CD4-positive, alpha-beta memory T cell (primary cell): ENCODE data around the gene F7. TPM values are rescaled to one million over a fixed set of nuclear protein-coding genes. Genes with fewer than 3 reads are reported as not detected.

ENCODE experiments used
- CTCF ChIA-PET: fragments of 350-600 bp; sonication (Branson Sonifier 250); formaldehyde crosslinking; loops from one replicate; lab custom pipeline; 2021; ENCODE audit warnings: inconsistent platforms; ENCODE audit not compliant: partially characterized antibody; lab: Charles Lee
- POLR2A ChIA-PET: fragments of 350-600 bp; sonication (Branson Sonifier 250); formaldehyde crosslinking; loops from one replicate; lab custom pipeline; 2021; ENCODE audit not compliant: partially characterized antibody; lab: Charles Lee
- DNase-seq, 5 donors: peaks; one replicate each; pipeline versions ENCODE4 v3.0.0 to v3.0.0-alpha.2; 2020 to 2022; ENCODE audit warnings: mixed read lengths in 1 of 5
- H3K27ac ChIP-seq: one replicate; pipeline ENCODE4 v1.7.0; 2013; ENCODE audit warnings: low read depth, low read length
- H3K27me3 ChIP-seq: 2 replicates; pipeline ENCODE4 v1.7.0; 2013; ENCODE audit warnings: mild to moderate bottlenecking, low read length, moderate library complexity; ENCODE audit not compliant: insufficient read depth
- H3K36me3 ChIP-seq: 2 replicates; pipeline ENCODE4 v1.7.0; 2013; ENCODE audit warnings: mild to moderate bottlenecking, low read length, moderate library complexity; ENCODE audit not compliant: insufficient read depth
- H3K4me1 ChIP-seq: 2 replicates; pipeline ENCODE4 v1.7.0; 2013; ENCODE audit warnings: mild to moderate bottlenecking, low read length, moderate library complexity; ENCODE audit not compliant: insufficient read depth
- H3K4me3 ChIP-seq, 2 donors: one replicate each; pipeline ENCODE4 v1.7.0; 2013; ENCODE audit warnings: low read length in 2 of 2, mild to moderate bottlenecking in 1 of 2
- H3K9me3 ChIP-seq, 2 donors: one replicate each; pipeline ENCODE4 v1.7.0; 2013; ENCODE audit warnings: low read length in 2 of 2, control low read depth in 1 of 2; ENCODE audit not compliant: control insufficient read depth in 1 of 2
- H3K27ac Mint-ChIP-seq, 7 donors: one replicate each; pipeline ENCODE4 v1.8.0; 2020 to 2021; ENCODE audit warnings: mixed read lengths in 7 of 7, mild to moderate bottlenecking in 6 of 7, inconsistent platforms in 3 of 7, moderate library complexity in 3 of 7
- H3K27me3 Mint-ChIP-seq, 2 donors: one replicate each; pipeline ENCODE4 v1.8.0; 2020 to 2021; ENCODE audit warnings: mixed read lengths in 2 of 2
- H3K36me3 Mint-ChIP-seq, 2 donors: one replicate each; pipeline ENCODE4 v1.8.0; 2020 to 2021; ENCODE audit warnings: mixed read lengths in 2 of 2, inconsistent platforms in 1 of 2, mild to moderate bottlenecking in 1 of 2
- H3K4me1 Mint-ChIP-seq, 4 donors: one replicate each; pipeline ENCODE4 v1.8.0; 2020 to 2021; ENCODE audit warnings: mixed read lengths in 4 of 4, mild to moderate bottlenecking in 1 of 4
- H3K4me3 Mint-ChIP-seq, 8 donors: one replicate each; pipeline ENCODE4 v1.8.0; 2020 to 2021; ENCODE audit warnings: mixed read lengths in 8 of 8, mild to moderate bottlenecking in 7 of 8, moderate library complexity in 6 of 8, inconsistent platforms in 3 of 8
- H3K9me3 Mint-ChIP-seq, 8 donors: one replicate each; pipeline ENCODE4 v1.8.0; 2020 to 2021; ENCODE audit warnings: mixed read lengths in 8 of 8, mild to moderate bottlenecking in 5 of 8, inconsistent platforms in 3 of 8, moderate library complexity in 1 of 8
- intact Hi-C: fragments of 100-400 bp; cut with micrococcal nuclease; formaldehyde crosslinking; loops from one replicate; pipeline ENCODE4 v1.15.1; 2023
- polyA plus RNA-seq, 2 donors: library from polyadenylated mRNA; unstranded; fragments of 300-500 nt; fragmentation: Illumina TruSeq; gene quantifications; one replicate each; pipeline ENCODE4 v1.2.3, GENCODE V29; 2021
- total RNA-seq, 2 experiments: library from RNA; stranded (reverse); gene quantifications; one replicate each; pipeline ENCODE4 v1.2.3, GENCODE V29; 2021

Gene F7
- total and polyA plus RNA-seq, 4 experiments from 2014 or later, result not detected

DNA sequence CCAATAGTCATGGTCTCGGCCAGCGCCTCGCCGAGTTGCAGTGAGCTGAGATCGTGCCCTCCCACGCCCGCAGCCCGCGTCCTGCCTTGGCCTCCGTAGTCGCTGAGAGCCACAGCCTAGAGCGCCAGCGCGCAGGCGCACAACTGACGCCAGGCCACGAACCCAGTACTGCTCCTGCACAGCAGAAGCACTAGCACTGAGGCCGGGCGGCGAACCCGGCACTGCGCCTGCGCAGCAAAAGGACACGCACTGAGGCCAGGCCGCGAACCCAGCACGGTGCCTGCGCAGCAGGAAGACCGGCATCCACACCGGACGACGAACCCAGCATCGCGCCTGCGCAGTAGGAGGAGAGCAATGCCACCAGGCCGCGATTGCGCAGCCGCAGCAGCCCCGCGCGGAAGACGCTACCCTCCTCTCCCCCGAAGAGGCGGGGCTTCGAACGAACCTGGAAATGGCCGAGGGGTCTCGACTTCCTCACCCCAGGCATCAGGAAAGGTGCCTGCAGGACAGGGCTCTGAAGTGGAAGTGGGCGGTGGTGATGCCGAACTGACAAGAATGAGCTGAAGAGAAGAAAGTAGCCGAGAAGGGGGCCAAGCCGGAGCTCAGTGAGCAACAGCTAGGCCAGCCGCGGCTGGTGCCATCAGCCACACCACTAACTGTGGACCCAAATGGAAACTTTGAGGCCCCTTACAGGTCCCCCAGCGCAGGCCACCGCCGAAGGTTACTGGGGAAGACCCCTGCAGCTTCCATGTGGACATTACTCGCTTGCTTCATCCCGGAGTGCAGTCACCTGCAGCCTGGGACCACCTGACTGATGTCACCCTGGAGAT is 24.5 kb downstream of the F7 start:
- Mint-ChIP-seq H3K4me1 (peaks cover 0 to 5% (median 0%) of the 10 kb centered on the region in 4 donors), H3K27me3 (peaks cover 2 to 20% of the 10 kb centered on the region in 2 donors), H3K36me3 (no peaks in the 10 kb centered on the region), H3K27ac (peak overlapping the region in 1 of 7 donors; percentile 25), H3K9me3 (peaks cover 0 to 1% (median 0%) of the 10 kb centered on the region in 8 donors), H3K4me3 (peak overlapping the region in 6 of 8 donors; percentile 7 to 57 (median 49))
- Histone ChIP-seq H3K27ac (no peak overlapping the region), H3K36me3 (no peaks in the 10 kb centered on the region), H3K4me1 (no peaks in the 10 kb centered on the region), H3K4me3 (no peak overlapping the region), H3K9me3 (no peaks in the 10 kb centered on the region), H3K27me3 (peaks cover 5% of the 10 kb centered on the region)
- ChIA-PET CTCF (no interaction called here), POLR2A (no interaction called here)
- intact Hi-C loops, result no loop called here
- peak in 4 of 5 donors; percentile 10 to 28 (median 17) for DNase-seq

DNA sequence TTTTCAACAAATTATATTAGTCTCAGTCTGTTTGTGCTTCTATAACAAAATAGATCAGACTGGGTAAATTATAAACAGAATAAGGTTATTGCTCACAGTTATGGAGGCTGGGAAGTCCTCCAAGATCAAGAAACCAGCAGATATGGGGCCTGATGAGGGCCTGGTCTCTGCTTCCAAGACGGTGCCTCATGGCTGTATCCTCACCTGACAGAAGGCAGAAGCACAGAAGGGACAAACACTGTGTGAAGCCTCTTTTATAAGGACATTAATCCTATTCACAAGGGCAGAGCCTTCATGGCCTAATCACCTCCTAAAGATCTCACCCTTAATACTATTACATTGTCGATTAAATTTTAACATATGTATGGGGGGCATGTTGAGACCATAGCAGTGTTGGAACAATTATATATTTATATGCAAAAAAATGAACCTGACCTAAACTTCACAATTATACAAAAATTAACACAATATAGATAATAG is 29.7 kb downstream of the F7 start:
- DNase-seq, result no peak
- intact Hi-C loops, result no loop called here
- H3K27ac Mint-ChIP-seq, result no peak overlapping the region
- peaks cover 0 to 1% (median 0%) of the 10 kb centered on the region in 8 donors for H3K9me3 Mint-ChIP-seq
- H3K4me1 ChIP-seq, result no peaks in the 10 kb centered on the region
- no peaks in the 10 kb centered on the region for H3K4me1 Mint-ChIP-seq
- H3K4me3 Mint-ChIP-seq, result no peak overlapping the region
- H3K27me3 Mint-ChIP-seq, result peaks cover 0 to 2% of the 10 kb centered on the region in 2 donors
- H3K27ac ChIP-seq, result no peak overlapping the region
- ChIA-PET POLR2A (no interaction called here), CTCF (no interaction called here)
- no peaks in the 10 kb centered on the region for H3K36me3 Mint-ChIP-seq
- H3K27me3 ChIP-seq, result no peaks in the 10 kb centered on the region
- no peak overlapping the region for H3K4me3 ChIP-seq
- no peaks in the 10 kb centered on the region for H3K36me3 ChIP-seq
- H3K9me3 ChIP-seq, result no peaks in the 10 kb centered on the region

DNA sequence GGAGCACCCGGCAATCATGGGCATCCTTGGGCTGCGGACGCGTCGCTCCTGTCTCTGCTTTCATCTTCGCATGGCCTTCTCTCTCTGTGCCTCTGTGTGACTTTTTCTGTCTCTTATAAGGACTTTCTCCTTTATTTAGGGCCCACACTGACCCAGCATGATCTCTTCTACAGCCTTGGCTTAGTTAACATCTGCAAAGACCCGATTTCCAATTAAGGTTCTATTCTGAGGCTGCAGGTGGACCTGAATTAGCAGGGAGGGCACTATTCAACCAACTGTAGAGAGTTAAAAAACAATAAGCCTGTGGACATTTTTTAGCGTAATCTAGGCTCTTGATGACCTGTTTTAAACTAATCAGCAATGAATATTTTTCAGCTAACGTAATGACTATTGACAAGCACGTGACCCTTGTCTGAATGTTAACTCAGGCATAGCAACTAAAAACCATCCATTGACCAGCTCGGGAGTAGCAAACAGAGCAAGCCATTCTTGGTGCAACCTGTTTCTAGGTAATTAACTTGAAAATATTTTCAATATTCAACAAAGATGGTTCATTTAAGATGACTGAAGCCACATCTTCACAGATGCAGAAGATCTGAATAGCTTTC is 32.2 kb downstream of the F7 start:
- Histone ChIP-seq H3K9me3 (no peaks in the 10 kb centered on the region), H3K36me3 (no peaks in the 10 kb centered on the region), H3K4me3 (no peak overlapping the region), H3K27ac (no peak overlapping the region), H3K27me3 (no peaks in the 10 kb centered on the region), H3K4me1 (no peaks in the 10 kb centered on the region)
- no peaks in the 10 kb centered on the region for H3K36me3 Mint-ChIP-seq
- peaks cover 0 to 1% (median 0%) of the 10 kb centered on the region in 8 donors for H3K9me3 Mint-ChIP-seq
- H3K4me3 Mint-ChIP-seq, result no peak overlapping the region
- POLR2A ChIA-PET, result no interaction called here
- H3K27me3 Mint-ChIP-seq, result peaks cover 0 to 2% of the 10 kb centered on the region in 2 donors
- no peaks in the 10 kb centered on the region for H3K4me1 Mint-ChIP-seq
- no peak overlapping the region for H3K27ac Mint-ChIP-seq
- no peak for DNase-seq
- CTCF ChIA-PET, result no interaction called here
- intact Hi-C loops, result no loop called here

DNA sequence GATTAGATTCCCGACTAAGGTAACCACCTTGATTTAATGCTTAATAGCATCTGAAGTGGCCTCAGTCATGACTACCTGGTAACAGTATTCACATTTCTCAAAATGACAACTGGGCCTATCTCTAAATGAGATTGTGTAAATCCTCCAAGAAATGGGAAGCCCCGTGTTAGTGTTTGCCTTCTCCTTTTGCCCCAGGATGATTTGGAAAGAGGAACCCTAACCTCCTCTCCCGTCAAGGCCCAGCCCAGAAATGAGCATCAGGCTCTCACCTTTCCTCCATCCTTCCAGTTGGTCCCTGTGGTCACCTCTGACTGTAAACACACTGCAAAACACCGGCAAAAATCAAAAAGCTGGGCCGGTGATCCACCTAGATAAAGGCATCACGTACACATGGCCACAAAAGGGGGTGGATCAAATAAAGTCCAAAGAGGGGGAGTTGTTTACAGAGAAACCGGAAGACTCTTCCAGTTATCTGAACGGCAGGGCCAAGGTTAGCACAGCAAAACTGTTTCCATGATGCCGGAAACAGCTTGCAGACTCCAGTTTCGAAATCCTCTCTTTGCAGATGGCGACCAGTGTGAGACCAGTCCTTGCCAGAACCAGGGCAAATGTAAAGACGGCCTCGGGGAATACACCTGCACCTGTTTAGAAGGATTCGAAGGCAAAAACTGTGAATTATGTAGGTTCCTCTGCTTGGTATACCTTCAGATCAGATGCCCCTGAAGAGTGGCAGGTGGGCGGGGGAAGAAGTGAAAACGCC is 33.4 kb downstream of the F7 start:
- Histone ChIP-seq H3K27me3 (no peaks in the 10 kb centered on the region), H3K27ac (no peak overlapping the region), H3K36me3 (no peaks in the 10 kb centered on the region), H3K9me3 (no peaks in the 10 kb centered on the region), H3K4me1 (no peaks in the 10 kb centered on the region), H3K4me3 (no peak overlapping the region)
- Mint-ChIP-seq H3K4me1 (no peaks in the 10 kb centered on the region), H3K9me3 (no peaks in the 10 kb centered on the region), H3K27me3 (peaks cover 0 to 2% of the 10 kb centered on the region in 2 donors), H3K4me3 (no peak overlapping the region), H3K27ac (no peak overlapping the region), H3K36me3 (no peaks in the 10 kb centered on the region)
- intact Hi-C loops, result no loop called here
- ChIA-PET CTCF (no interaction called here), POLR2A (no interaction called here)
- DNase-seq, result no peak

DNA sequence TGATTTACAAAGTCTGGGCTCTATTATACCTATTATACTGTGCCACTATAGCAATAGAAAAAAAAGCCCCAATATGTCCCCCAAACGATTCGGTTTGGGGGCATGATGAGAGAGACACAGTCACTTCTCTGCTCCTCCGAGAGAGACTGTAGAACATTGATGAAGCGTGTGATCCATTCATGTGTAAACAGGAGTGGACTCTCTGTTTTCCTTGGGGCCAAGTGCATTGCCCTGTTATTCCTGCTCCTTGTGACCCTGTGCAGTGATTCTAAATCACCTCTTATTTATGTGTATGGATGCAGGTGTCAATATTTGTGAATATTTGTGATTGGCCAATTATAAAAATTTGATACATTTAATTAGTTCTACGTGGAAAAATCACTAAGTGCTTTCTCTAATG is 34.0 kb downstream of the F7 start:
- ChIA-PET CTCF (no interaction called here), POLR2A (no interaction called here)
- no peak overlapping the region for H3K27ac Mint-ChIP-seq
- no peaks in the 10 kb centered on the region for H3K9me3 ChIP-seq
- intact Hi-C loops, result no loop called here
- no peaks in the 10 kb centered on the region for H3K4me1 ChIP-seq
- no peaks in the 10 kb centered on the region for H3K4me1 Mint-ChIP-seq
- no peak overlapping the region for H3K27ac ChIP-seq
- H3K27me3 ChIP-seq, result no peaks in the 10 kb centered on the region
- no peak overlapping the region for H3K4me3 ChIP-seq
- H3K9me3 Mint-ChIP-seq, result no peaks in the 10 kb centered on the region
- H3K36me3 ChIP-seq, result no peaks in the 10 kb centered on the region
- H3K4me3 Mint-ChIP-seq, result no peak overlapping the region
- H3K36me3 Mint-ChIP-seq, result no peaks in the 10 kb centered on the region
- peaks cover 0 to 2% of the 10 kb centered on the region in 2 donors for H3K27me3 Mint-ChIP-seq
- no peak for DNase-seq

DNA sequence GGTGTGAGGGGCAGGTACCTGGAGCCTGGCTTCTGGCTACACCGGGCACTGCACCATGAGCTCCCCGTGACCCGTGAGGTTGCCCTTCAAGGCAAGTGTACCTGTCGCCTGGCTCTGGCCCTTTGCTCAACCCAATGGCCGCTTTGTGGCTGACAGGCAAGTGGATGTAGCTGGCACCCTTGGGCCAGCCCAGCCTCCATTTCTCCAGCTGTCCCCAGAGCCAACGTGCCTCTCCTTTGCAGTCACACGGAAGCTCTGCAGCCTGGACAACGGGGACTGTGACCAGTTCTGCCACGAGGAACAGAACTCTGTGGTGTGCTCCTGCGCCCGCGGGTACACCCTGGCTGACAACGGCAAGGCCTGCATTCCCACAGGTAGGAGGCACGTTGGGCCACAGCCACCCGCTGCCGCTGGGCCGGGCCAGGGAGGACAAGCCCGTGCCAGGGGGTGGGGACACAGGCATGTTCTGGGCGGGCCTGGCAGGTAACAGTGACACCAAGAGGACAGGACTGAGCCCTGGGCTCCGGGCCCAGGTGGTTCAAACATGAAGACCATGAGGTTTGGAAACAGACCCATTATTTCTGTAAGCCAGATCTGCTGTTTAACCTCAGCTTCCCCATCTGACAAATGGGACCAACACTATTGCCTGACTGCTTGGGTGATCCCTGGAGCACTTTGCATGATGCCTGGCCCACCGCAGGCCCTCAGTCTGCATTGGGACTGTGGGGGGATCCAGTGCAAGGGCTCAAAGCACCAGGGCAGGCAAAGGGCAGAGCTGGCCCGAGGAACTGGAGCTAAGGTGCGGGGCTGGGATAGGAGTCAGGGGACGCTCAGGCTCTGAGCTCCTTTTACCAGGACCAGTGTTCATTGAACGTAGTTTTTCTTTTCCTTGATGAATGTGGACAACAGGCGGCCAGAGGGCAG is 35.3 kb downstream of the F7 start:
- intact Hi-C loops, result no loop called here
- Mint-ChIP-seq H3K27me3 (peaks cover 0 to 2% of the 10 kb centered on the region in 2 donors), H3K4me3 (no peak overlapping the region), H3K36me3 (no peaks in the 10 kb centered on the region), H3K27ac (no peak overlapping the region), H3K4me1 (no peaks in the 10 kb centered on the region), H3K9me3 (peaks cover 0 to 4% (median 0%) of the 10 kb centered on the region in 8 donors)
- no peaks in the 10 kb centered on the region for H3K4me1 ChIP-seq
- no peak overlapping the region for H3K27ac ChIP-seq
- no peaks in the 10 kb centered on the region for H3K9me3 ChIP-seq
- POLR2A ChIA-PET, result no interaction called here
- no peaks in the 10 kb centered on the region for H3K27me3 ChIP-seq
- CTCF ChIA-PET, result no interaction called here
- no peak for DNase-seq
- no peaks in the 10 kb centered on the region for H3K36me3 ChIP-seq
- no peak overlapping the region for H3K4me3 ChIP-seq
